NT2/D1 (cell line): ENCODE measurements around the gene TENT4A.

ENCODE experiments used
- DNase-seq: peaks from one replicate; pipeline ENCODE4 v3.0.0-alpha.2; 2011; ENCODE audit warnings: low read depth, low spot score
- H3K27me3 ChIP-seq: 2 replicates; pipeline ENCODE4 v1.6.0; 2011; ENCODE audit warnings: mild to moderate bottlenecking; ENCODE audit not compliant: insufficient read length, insufficient read depth
- H3K36me3 ChIP-seq: 2 replicates; pipeline ENCODE4 v1.6.1; 2011; ENCODE audit warnings: mild to moderate bottlenecking, low read length, mixed read lengths; ENCODE audit not compliant: insufficient read depth, insufficient read length
- H3K4me1 ChIP-seq: 2 replicates; pipeline ENCODE4 v1.5.1; 2011; ENCODE audit not compliant: insufficient read depth, insufficient read length
- H3K4me3 ChIP-seq: 2 replicates; pipeline ENCODE4 v1.5.1; 2011; ENCODE audit warnings: low read depth; ENCODE audit not compliant: insufficient read length
- H3K9ac ChIP-seq: 2 replicates; pipeline ENCODE4 v1.6.0; 2011; ENCODE audit warnings: low read depth; ENCODE audit not compliant: insufficient read length
- H3K9me3 ChIP-seq: 2 replicates; pipeline ENCODE4 v1.5.1; 2011; ENCODE audit warnings: mild to moderate bottlenecking, low read length; ENCODE audit not compliant: insufficient read depth
- SUZ12 ChIP-seq: IDR thresholded peaks from 2 replicates; pipeline ENCODE4 v1.6.1; 2011; ENCODE audit not compliant: insufficient read length, insufficient read depth; ENCODE audit errors: extremely low read depth
- YY1 ChIP-seq: IDR thresholded peaks from 2 replicates; pipeline ENCODE4 v1.6.1; 2011; ENCODE audit not compliant: insufficient read length, insufficient read depth
- ZNF274 ChIP-seq: IDR thresholded peaks from 2 replicates; pipeline ENCODE4 v1.6.1; 2011; ENCODE audit warnings: mild to moderate bottlenecking, low read depth, low read length

The TENT4A gene

GRCh38 chr5:6787941-6788340 lies 74.7 kb downstream of the TENT4A start:
- Histone ChIP-seq H3K27me3 (no peaks in the 10 kb centered on the region), H3K4me1 (no peaks in the 10 kb centered on the region), H3K36me3 (no peaks in the 10 kb centered on the region), H3K9me3 (no peaks in the 10 kb centered on the region), H3K4me3 (no peak overlapping the region), H3K9ac (no peak overlapping the region)
- DNase-seq = no peak
- no peak for TF ChIP-seq ZNF274
- no peak for TF ChIP-seq SUZ12
- TF ChIP-seq YY1 = no peak

GRCh38 chr5:6788439-6788838 lies 75.2 kb downstream of the TENT4A start:
- H3K9me3 ChIP-seq = no peaks in the 10 kb centered on the region

GRCh38 chr5:6788956-6789649 lies 75.9 kb downstream of the TENT4A start:
- H3K9ac ChIP-seq = no peak overlapping the region
- no peaks in the 10 kb centered on the region for H3K36me3 ChIP-seq
- H3K4me3 ChIP-seq = no peak overlapping the region
- H3K4me1 ChIP-seq = no peaks in the 10 kb centered on the region
- no peaks in the 10 kb centered on the region for H3K9me3 ChIP-seq
- H3K27me3 ChIP-seq = no peaks in the 10 kb centered on the region
- no peak for DNase-seq
- no peak for TF ChIP-seq SUZ12
- TF ChIP-seq YY1 = no peak
- TF ChIP-seq ZNF274 = no peak

More at GRCh38 chr5:6788439-6788838, 75.2 kb downstream of the TENT4A start:
- Histone ChIP-seq H3K27me3 (no peaks in the 10 kb centered on the region), H3K4me3 (no peak overlapping the region), H3K9ac (no peak overlapping the region), H3K36me3 (no peaks in the 10 kb centered on the region), H3K4me1 (no peaks in the 10 kb centered on the region)
- TF ChIP-seq SUZ12 = no peak
- TF ChIP-seq YY1 = no peak
- no peak for TF ChIP-seq ZNF274
- no peak for DNase-seq

GRCh38 chr5:6790346-6790865 lies 77.2 kb downstream of the TENT4A start:
- Histone ChIP-seq H3K9me3 (no peaks in the 10 kb centered on the region), H3K4me3 (no peak overlapping the region), H3K36me3 (no peaks in the 10 kb centered on the region), H3K9ac (no peak overlapping the region), H3K27me3 (no peaks in the 10 kb centered on the region), H3K4me1 (no peaks in the 10 kb centered on the region)
- no peak for DNase-seq
- no peak for TF ChIP-seq ZNF274
- TF ChIP-seq SUZ12 = no peak
- TF ChIP-seq YY1 = no peak

GRCh38 chr5:6791031-6791430 lies 77.8 kb downstream of the TENT4A start:
- Histone ChIP-seq H3K9ac (no peak overlapping the region), H3K4me3 (no peak overlapping the region), H3K27me3 (no peaks in the 10 kb centered on the region), H3K36me3 (no peaks in the 10 kb centered on the region), H3K9me3 (no peaks in the 10 kb centered on the region), H3K4me1 (no peaks in the 10 kb centered on the region)
- TF ChIP-seq SUZ12 (no peak), ZNF274 (no peak), YY1 (no peak)
- DNase-seq = no peak

GRCh38 chr5:6792376-6792775 lies 79.1 kb downstream of the TENT4A start:
- no peak for DNase-seq
- TF ChIP-seq SUZ12 (no peak), ZNF274 (no peak), YY1 (no peak)

GRCh38 chr5:6792911-6793471 lies 79.8 kb downstream of the TENT4A start:
- no peak for TF ChIP-seq SUZ12
- TF ChIP-seq ZNF274 = no peak
- no peak for TF ChIP-seq YY1
- Histone ChIP-seq H3K4me1 (no peaks in the 10 kb centered on the region), H3K36me3 (no peaks in the 10 kb centered on the region), H3K9me3 (no peaks in the 10 kb centered on the region), H3K4me3 (no peak overlapping the region), H3K9ac (no peak overlapping the region), H3K27me3 (no peaks in the 10 kb centered on the region)
- no peak for DNase-seq

More at GRCh38 chr5:6792376-6792775, 79.1 kb downstream of the TENT4A start:
- H3K9ac ChIP-seq = no peak overlapping the region
- H3K4me1 ChIP-seq = no peaks in the 10 kb centered on the region
- no peaks in the 10 kb centered on the region for H3K27me3 ChIP-seq
- H3K9me3 ChIP-seq = no peaks in the 10 kb centered on the region
- H3K36me3 ChIP-seq = no peaks in the 10 kb centered on the region
- no peak overlapping the region for H3K4me3 ChIP-seq
